ENCODE measurements around the gene SRP14.

GRCh38 chr15:40048926-40049475 lies 10.0 kb upstream of the SRP14 start:
- TF ChIP-seq CTCF (conservative IDR thresholded peaks at IDR 0.05; ENCODE audit: low read depth, low read length) (no peak), EZH2 (IDR thresholded peaks at IDR 0.05; ENCODE audit: borderline replicate concordance, low read depth, low read length, poor library complexity, severe bottlenecking) (no peak)

Measured in A673 (cell line).